Tibial artery (tissue), 4 donors: Measurements from ENCODE around the gene SLC32A1.

Experiments
- DNase-seq, 2 donors: peaks; one replicate each; pipeline ENCODE4 v3.0.0-alpha.2; 2019
- H3K27ac ChIP-seq, 2 donors: fragments of 200-600 bp; sonication (generic) in 1 of 2; 1 replicate in 1 of 2; 2 replicates in 1 of 2; pipeline ENCODE4 v1.5.1; 2018 to 2019; ENCODE audit warnings: mild to moderate bottlenecking in 1 of 2
- H3K27me3 ChIP-seq, 2 donors: fragments of 200-600 bp; sonication (generic) in 1 of 2; one replicate each; pipeline versions ENCODE4 v1.5.1 to v1.6.0; 2016 to 2019
- H3K36me3 ChIP-seq, 3 donors: fragments of 200-600 bp; sonication (generic) in 2 of 3; one replicate each; pipeline ENCODE4 v1.5.1; 2016 to 2019; ENCODE audit warnings: mild to moderate bottlenecking in 2 of 3
- H3K4me1 ChIP-seq, 4 donors: fragments of 200-600 bp; sonication (generic) in 2 of 4; 1 replicate in 3 of 4; 2 replicates in 1 of 4; pipeline ENCODE4 v1.5.1; 2016 to 2019
- H3K4me3 ChIP-seq, 2 donors: fragments of 200-600 bp; sonication (generic) in 1 of 2; 1 replicate in 1 of 2; 2 replicates in 1 of 2; pipeline ENCODE4 v1.5.1; 2018 to 2019; ENCODE audit warnings: mild to moderate bottlenecking in 2 of 2
- H3K9me3 ChIP-seq, 3 donors: fragments of 200-600 bp; sonication (generic) in 1 of 3; one replicate each; pipeline ENCODE4 v1.5.1; 2016 to 2019
- CTCF ChIP-seq, 2 experiments: fragments of 200-600 bp in 1 of 2; fragments of 450-650 bp in 1 of 2; IDR thresholded peaks; one replicate each; pipeline ENCODE4 v1.5.1; 2017 to 2019; ENCODE audit warnings: antibody characterized with exemption in 2 of 2, mild to moderate bottlenecking in 1 of 2, moderate library complexity in 1 of 2
- intact Hi-C: fragments of 100-400 bp; cut with DNase I; formaldehyde crosslinking; loops from one replicate; pipeline ENCODE4 v1.15.0; 2023; ENCODE audit warnings: low total_unique reads

SLC32A1 gene

GRCh38 chr20:38774167-38774566 lies 49.9 kb downstream of the SLC32A1 start:
- Histone ChIP-seq H3K36me3 (peaks cover 42 to 77% (median 64%) of the 10 kb centered on the region in 3 donors), H3K27me3 (no peaks in the 10 kb centered on the region), H3K4me1 (no peaks in the 10 kb centered on the region), H3K27ac (no peak overlapping the region), H3K9me3 (no peaks in the 10 kb centered on the region), H3K4me3 (no peak overlapping the region)
- DNase-seq = no peak
- intact Hi-C loops = no loop called here
- TF ChIP-seq CTCF (IDR thresholded peaks at IDR 0.05) = no peak

- H3K27me3 ChIP-seq = no peaks in the 10 kb centered on the region
- no peak for TF ChIP-seq CTCF (IDR thresholded peaks at IDR 0.05)
- peaks cover 41 to 55% (median 43%) of the 10 kb centered on the region in 3 donors for H3K36me3 ChIP-seq
- no peak for DNase-seq
- no peaks in the 10 kb centered on the region for H3K9me3 ChIP-seq
- no peak overlapping the region for H3K4me3 ChIP-seq
- intact Hi-C loops = no loop called here
- no peaks in the 10 kb centered on the region for H3K4me1 ChIP-seq
- no peak overlapping the region for H3K27ac ChIP-seq
Observed at GRCh38 chr20:38776363-38776762, 52.1 kb downstream of the SLC32A1 start.
